ENCODE results near the gene SPAG16.
"Not testable (repeated sequence)": the region's sequence is repeated elsewhere in the genome, so short reads cannot be mapped to it uniquely, and the experiment has no call there.

The SPAG16 gene

GRCh38 chr2:213991453-213992108 lies 707.3 kb downstream of the SPAG16 start:
- Histone ChIP-seq H3K4me3 (replicated peaks; ENCODE audit: insufficient read depth, low read length) (no peak overlapping the region), H3K27ac (replicated peaks) (no peak overlapping the region), H3K27me3 (ENCODE audit: insufficient read depth, poor library complexity, severe bottlenecking) (no peaks in the 10 kb centered on the region)
- TF ChIP-seq SPI1 (IDR thresholded peaks at IDR 0.05; ENCODE audit: borderline replicate concordance, low read depth): no peak
- no peak for TF ChIP-seq POLR2AphosphoS5 (IDR thresholded peaks at IDR 0.05; ENCODE audit: low read depth)
- no peak for TF ChIP-seq CTCF (IDR thresholded peaks at IDR 0.05; ENCODE audit: insufficient read depth, low read length)
- no peak for TF ChIP-seq REST (IDR thresholded peaks at IDR 0.05; ENCODE audit: insufficient replicate concordance, low read depth)
- TF ChIP-seq GABPA (IDR thresholded peaks at IDR 0.05; ENCODE audit: low read depth): no peak
- DNase-seq (ENCODE audit: low read depth in 1 of 2, low spot score in 1 of 2): no peak

DNA sequence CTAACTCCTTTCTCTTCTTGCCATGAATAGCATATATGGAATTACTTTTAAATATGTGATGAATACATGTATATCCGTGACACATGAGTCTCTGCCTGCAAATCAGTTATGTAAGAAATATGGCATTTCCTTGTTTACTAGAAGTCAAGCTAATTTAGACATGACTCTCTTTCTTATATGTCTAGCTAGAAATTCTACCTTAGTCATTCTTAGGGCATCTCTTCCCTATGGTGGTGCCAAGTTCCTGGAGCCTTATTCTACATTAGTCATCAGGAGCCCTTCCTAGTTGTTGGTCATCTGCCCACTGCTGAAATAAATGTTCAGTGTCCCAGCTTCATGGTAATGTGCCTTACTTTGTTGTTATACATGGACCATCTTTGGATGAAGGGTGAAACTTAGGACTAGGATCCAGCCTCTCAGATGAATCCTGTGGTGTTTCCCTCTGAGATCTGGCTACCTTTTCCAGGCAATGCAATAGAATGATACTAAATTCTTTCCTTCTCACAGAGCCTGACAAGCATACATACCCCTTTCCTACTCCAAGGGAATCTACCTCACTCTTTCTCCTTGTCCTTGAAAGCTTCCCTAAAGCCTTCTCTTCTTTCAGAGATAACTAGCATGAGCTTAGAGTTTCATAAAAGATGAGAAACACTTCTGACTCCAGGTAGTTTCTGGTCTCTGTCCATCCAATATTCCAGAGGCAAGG lies 711.3 kb downstream of the SPAG16 start:
- no peaks in the 10 kb centered on the region for H3K27me3 ChIP-seq (ENCODE audit: insufficient read depth, poor library complexity, severe bottlenecking)
- no peak overlapping the region for H3K27ac ChIP-seq (replicated peaks)
- no peak for DNase-seq (ENCODE audit: low read depth in 1 of 2, low spot score in 1 of 2)
- no peak overlapping the region for H3K4me3 ChIP-seq (replicated peaks; ENCODE audit: insufficient read depth, low read length)
- TF ChIP-seq GABPA (IDR thresholded peaks at IDR 0.05; ENCODE audit: low read depth) (no peak), CTCF (IDR thresholded peaks at IDR 0.05; ENCODE audit: insufficient read depth, low read length) (no peak), REST (IDR thresholded peaks at IDR 0.05; ENCODE audit: insufficient replicate concordance, low read depth) (no peak), SPI1 (IDR thresholded peaks at IDR 0.05; ENCODE audit: borderline replicate concordance, low read depth) (no peak), POLR2AphosphoS5 (IDR thresholded peaks at IDR 0.05; ENCODE audit: low read depth) (no peak)

DNA sequence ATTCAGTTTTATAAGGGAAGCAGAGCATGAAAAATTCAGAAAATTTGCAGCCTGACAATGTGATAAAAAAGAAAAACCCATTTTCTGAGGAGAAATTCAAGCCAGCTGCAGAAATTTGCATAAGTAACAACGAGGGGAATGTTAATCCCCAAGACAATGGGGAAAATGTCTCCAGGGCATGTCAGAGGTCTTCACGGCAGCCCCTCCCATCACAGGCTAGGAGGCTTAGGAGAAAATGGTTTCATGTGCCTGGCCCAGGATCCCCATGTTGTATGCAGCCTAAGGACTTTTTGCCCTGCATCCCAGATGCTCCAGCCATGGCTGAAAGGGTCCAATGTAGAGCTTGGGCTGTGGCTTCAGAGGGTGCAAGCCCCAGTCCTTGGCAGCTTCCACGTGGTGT lies 714.7 kb downstream of the SPAG16 start:
- not testable (repeated sequence) for H3K27ac ChIP-seq (replicated peaks); H3K27me3 ChIP-seq (ENCODE audit: insufficient read depth, poor library complexity, severe bottlenecking); H3K4me3 ChIP-seq (replicated peaks; ENCODE audit: insufficient read depth, low read length); DNase-seq (ENCODE audit: low read depth in 1 of 2, low spot score in 1 of 2)

DNA sequence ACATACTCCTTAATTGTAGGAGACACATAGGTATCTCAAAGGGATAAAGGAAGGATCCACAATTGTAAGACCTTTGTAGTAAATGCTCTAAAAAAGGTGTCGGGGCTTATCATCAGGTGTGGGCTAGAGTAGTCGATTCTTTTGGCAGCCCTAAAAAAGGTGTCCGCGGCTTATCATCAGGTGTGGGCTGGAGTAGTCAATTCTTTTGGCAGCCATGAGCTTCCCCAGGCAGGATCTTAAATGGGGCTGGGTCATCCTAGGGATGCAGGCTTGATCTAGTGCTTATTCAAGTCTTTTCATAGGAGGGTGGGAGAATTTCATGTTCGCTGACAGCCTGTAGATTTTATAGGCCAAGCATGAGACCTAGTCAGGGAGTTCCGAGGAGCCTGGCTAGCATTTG lies 720.2 kb downstream of the SPAG16 start:
- TF ChIP-seq GABPA (IDR thresholded peaks at IDR 0.05; ENCODE audit: low read depth): no peak
- no peak for TF ChIP-seq REST (IDR thresholded peaks at IDR 0.05; ENCODE audit: insufficient replicate concordance, low read depth)
- no peak for TF ChIP-seq SPI1 (IDR thresholded peaks at IDR 0.05; ENCODE audit: borderline replicate concordance, low read depth)
- TF ChIP-seq CTCF (IDR thresholded peaks at IDR 0.05; ENCODE audit: insufficient read depth, low read length): no peak
- no peak for TF ChIP-seq POLR2AphosphoS5 (IDR thresholded peaks at IDR 0.05; ENCODE audit: low read depth)
- Histone ChIP-seq H3K4me3 (replicated peaks; ENCODE audit: insufficient read depth, low read length) (no peak overlapping the region), H3K27ac (replicated peaks) (no peak overlapping the region), H3K27me3 (ENCODE audit: insufficient read depth, poor library complexity, severe bottlenecking) (no peaks in the 10 kb centered on the region)
- no peak for DNase-seq (ENCODE audit: low read depth in 1 of 2, low spot score in 1 of 2)

Measured in HL-60 (cell line).